GM10248 (cell line): Measurements from ENCODE around the gene NOXO1.

Experiments
- CTCF ChIA-PET: fragments of 300-600 bp; sonication (Branson Sonifier 250); formaldehyde crosslinking; extraction: SDS; loops from one replicate; lab custom pipeline; 2021; ENCODE audit warnings: antibody characterized with exemption; lab: Yijun Ruan, JAX
- POLR2A ChIA-PET: fragments of 350-650 bp; sonication (Branson Sonifier 250); formaldehyde crosslinking; extraction: SDS; loops from one replicate; lab custom pipeline; 2020; ENCODE audit warnings: antibody characterized with exemption; lab: Yijun Ruan, JAX
- DNase-seq: peaks from one replicate; pipeline ENCODE4 v3.0.0; 2012; ENCODE audit errors: extremely low spot score
- CTCF ChIP-seq: IDR thresholded peaks from 2 replicates; pipeline ENCODE4 v1.5.1; 2012; ENCODE audit warnings: mild to moderate bottlenecking, low read depth; ENCODE audit errors: extremely low read depth, missing control alignments, control extremely low read depth

NOXO1 gene

DNA sequence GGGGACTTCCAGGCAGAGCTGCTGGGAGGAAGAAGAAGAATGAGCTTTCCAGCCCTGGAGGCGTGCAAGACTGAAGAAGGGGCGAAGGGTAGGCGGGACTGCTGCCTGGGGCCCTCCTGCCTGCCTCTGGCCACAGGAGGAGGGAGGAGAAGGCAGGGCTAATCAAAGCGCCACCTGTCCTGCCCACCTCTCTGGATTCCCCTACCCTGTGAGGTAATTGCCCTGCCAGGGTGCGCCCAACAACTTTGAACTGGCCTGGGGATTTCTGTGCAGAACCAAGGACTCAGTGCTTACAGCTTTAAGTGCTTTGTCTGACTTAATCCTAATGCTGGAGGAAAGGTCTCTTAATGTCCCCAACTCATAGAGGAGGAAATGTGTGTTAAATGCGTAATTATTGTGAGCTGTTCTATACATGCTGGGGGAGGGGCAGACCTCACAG, at the start of gene NOXO1:
TSS of gene NOXO1 (minus strand) at position 72 of the 439 bp plus-strand sequence. CDS start 290 bp downstream, outside the sequence.
- ChIA-PET CTCF (interaction anchor here (1.1 to 3.0 kb wide), 3 partner anchors 15 to 159 kb away, joined by 3 to 10 read pairs (median 5); no protein-coding TSS in a partner anchor), POLR2A (interaction anchor here (1.5 to 3.2 kb wide), 2 partner anchors 10 to 16 kb away, joined by 3 to 21 read pairs; partner anchors contain the start of genes RPS2 and TBL3)
- no peak for TF ChIP-seq CTCF
- DNase-seq: no peak

DNA sequence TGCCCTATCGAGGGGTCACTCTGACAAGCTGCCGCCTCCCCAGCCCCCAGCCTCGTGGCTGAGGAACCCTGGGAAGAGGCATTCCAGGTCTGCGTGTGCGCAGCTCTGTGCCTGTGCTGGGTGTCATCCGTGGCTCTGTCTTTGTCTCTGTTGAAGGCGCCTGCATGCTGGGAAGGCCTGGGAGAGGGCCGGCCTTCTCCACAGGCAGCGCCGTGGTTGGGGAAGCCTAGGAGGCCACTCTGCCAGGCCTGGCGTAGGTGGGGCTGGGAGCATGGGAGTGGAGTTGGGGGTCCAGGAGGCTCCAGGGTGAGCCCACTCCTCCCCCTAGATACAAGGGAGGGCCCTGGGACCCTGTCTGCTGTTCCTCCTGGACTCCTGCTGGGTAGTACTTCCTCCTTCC, 48.8 kb upstream of the NOXO1 start:
- no peak for TF ChIP-seq CTCF
- ChIA-PET CTCF (no interaction called here), POLR2A (interaction anchor here (0.7 kb wide), 1 partner anchor 1634 kb away, joined by 3 read pairs; no protein-coding TSS in a partner anchor)
- no peak for DNase-seq

DNA sequence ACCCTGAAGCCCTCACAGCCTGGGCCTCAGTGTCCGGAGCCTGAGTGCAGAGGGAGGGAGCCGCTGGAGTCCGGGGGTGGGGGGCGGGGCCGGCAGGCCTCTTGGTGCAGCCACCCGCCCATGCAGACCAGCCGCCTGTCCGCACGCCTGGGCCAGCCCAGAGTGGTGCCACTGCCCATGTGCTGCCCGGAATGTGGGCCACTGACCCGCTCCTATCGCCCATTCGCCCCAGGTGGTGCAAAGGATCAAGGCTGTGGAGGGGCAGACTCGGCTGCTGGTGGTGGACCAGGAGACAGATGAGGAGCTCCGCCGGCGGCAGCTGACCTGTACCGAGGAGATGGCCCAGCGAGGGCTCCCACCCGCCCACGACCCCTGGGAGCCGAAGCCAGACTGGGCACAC, 48.1 kb upstream of the NOXO1 start:
- ChIA-PET POLR2A (interaction anchor here (0.7 kb wide), 1 partner anchor 1633 kb away, joined by 3 read pairs; no protein-coding TSS in a partner anchor), CTCF (no interaction called here)
- TF ChIP-seq CTCF: no peak
- no peak for DNase-seq

- ChIA-PET CTCF (interaction anchor here (1.5 to 2.0 kb wide), 3 partner anchors 15 to 112 kb away, joined by 5 to 8 read pairs (median 7); no protein-coding TSS in a partner anchor), POLR2A (interaction anchor here (1.2 kb wide), 1 partner anchor 127 kb away, joined by 4 read pairs; the partner anchor contains the start of gene TRAF7)
- DNase-seq: no peak
- no peak for TF ChIP-seq CTCF
These were observed 47.5 kb upstream of the NOXO1 start for GRCh38 chr16:2028620-2029220.

DNA sequence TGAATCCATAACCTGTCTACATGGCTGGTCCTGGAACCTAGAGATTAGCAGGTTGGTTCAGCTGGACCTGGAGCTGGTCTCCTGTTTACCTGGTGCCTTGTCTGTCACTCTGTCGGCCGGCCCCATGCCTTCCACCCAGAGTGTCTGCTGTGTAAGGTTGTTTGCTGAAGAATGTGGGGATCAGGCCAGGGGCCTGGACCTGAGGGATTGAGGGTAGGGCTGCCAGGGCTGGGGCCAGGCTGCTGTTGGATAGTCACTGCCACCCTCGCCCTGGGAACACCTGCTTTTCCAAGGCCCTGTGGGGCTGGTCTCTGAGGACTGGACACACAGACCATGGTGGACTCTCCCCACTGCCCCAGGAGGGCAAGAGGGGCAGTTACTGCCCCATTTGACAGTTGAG, 46.9 kb upstream of the NOXO1 start:
- ChIA-PET POLR2A (interaction anchor here (1.2 kb wide), 1 partner anchor 127 kb away, joined by 4 read pairs; the partner anchor contains the start of gene TRAF7), CTCF (interaction anchor here (1.1 to 2.0 kb wide), 4 partner anchors 12 to 112 kb away, joined by 3 to 8 read pairs (median 6); no protein-coding TSS in a partner anchor)
- TF ChIP-seq CTCF: no peak
- DNase-seq: no peak
